Measurements from ENCODE around the gene RGR. TPM values are rescaled to one million over a fixed set of nuclear protein-coding genes. Genes with fewer than 3 reads are reported as not detected.

RGR gene
- total RNA-seq, 1 experiment from 2014 or later: not detected

DNA sequence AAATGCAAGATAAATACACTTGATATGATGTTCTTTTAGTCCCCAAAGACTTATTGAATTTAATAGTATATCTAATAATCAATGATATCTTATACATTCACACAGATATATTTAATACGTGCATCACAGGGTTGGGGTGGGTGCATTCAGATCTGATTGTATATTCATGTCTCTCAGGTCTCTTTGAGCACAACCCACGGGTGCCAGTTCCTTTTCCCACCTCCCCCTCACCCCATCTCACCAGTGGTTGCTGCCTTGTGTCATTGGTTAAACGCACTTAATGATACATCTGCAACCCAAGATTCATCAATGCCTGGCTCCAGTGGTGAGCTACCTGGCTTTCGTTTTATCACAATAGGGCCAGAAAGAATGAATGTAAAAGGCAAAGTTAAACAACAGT lies 9.8 kb upstream of the RGR start:
- BruUV-seq (replicated peaks): no TSS peak
- H3K4me3 ChIP-seq (ENCODE audit: low read depth in 2 of 2, low read length in 2 of 2): no peak overlapping the region
- DNase-seq (ENCODE audit: low read depth, low spot score) (no peak), ATAC-seq (no peak)
- H3K4me1 ChIP-seq (ENCODE audit: control insufficient read depth, insufficient read depth, low read length): no peaks in the 10 kb centered on the region
- intact Hi-C loops (cut with micrococcal nuclease; ENCODE audit: unreplicated experiment) (no loop called here), in situ Hi-C loops (cut with HindIII; ENCODE audit: low pct_unique_long_range_greater_than_20kb, low sequenced_read_pairs) (no loop called here)
- TF ChIP-seq POLR2AphosphoS5 (IDR thresholded peaks at IDR 0.05; ENCODE audit: low read depth, low read length) (no peak), SIN3A (IDR thresholded peaks at IDR 0.05; ENCODE audit: borderline replicate concordance, insufficient read depth, low read depth, low read length) (no peak), TCF7L2 (IDR thresholded peaks at IDR 0.05; ENCODE audit: low read depth, low read length) (no peak)
- TF ChIP-seq, protein P1, sequence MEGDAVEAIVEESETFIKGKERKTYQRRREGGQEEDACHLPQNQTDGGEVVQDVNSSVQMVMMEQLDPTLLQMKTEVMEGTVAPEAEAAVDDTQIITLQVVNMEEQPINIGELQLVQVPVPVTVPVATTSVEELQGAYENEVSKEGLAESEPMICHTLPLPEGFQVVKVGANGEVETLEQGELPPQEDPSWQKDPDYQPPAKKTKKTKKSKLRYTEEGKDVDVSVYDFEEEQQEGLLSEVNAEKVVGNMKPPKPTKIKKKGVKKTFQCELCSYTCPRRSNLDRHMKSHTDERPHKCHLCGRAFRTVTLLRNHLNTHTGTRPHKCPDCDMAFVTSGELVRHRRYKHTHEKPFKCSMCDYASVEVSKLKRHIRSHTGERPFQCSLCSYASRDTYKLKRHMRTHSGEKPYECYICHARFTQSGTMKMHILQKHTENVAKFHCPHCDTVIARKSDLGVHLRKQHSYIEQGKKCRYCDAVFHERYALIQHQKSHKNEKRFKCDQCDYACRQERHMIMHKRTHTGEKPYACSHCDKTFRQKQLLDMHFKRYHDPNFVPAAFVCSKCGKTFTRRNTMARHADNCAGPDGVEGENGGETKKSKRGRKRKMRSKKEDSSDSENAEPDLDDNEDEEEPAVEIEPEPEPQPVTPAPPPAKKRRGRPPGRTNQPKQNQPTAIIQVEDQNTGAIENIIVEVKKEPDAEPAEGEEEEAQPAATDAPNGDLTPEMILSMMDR (IDR thresholded peaks at IDR 0.05): no peak
- TF ChIP-seq, protein P2, sequence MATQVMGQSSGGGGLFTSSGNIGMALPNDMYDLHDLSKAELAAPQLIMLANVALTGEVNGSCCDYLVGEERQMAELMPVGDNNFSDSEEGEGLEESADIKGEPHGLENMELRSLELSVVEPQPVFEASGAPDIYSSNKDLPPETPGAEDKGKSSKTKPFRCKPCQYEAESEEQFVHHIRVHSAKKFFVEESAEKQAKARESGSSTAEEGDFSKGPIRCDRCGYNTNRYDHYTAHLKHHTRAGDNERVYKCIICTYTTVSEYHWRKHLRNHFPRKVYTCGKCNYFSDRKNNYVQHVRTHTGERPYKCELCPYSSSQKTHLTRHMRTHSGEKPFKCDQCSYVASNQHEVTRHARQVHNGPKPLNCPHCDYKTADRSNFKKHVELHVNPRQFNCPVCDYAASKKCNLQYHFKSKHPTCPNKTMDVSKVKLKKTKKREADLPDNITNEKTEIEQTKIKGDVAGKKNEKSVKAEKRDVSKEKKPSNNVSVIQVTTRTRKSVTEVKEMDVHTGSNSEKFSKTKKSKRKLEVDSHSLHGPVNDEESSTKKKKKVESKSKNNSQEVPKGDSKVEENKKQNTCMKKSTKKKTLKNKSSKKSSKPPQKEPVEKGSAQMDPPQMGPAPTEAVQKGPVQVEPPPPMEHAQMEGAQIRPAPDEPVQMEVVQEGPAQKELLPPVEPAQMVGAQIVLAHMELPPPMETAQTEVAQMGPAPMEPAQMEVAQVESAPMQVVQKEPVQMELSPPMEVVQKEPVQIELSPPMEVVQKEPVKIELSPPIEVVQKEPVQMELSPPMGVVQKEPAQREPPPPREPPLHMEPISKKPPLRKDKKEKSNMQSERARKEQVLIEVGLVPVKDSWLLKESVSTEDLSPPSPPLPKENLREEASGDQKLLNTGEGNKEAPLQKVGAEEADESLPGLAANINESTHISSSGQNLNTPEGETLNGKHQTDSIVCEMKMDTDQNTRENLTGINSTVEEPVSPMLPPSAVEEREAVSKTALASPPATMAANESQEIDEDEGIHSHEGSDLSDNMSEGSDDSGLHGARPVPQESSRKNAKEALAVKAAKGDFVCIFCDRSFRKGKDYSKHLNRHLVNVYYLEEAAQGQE (IDR thresholded peaks at IDR 0.05; ENCODE audit: insufficient read depth in 1 of 2, low read depth in 2 of 2, low read length in 1 of 2): no peak
- peaks cover 12% of the 10 kb centered on the region; the same call in 1 of the 2 replicates for H3K27me3 ChIP-seq (ENCODE audit: control insufficient read depth, insufficient read depth, low read length)
- ChIA-PET POLR2A (no interaction called here), CTCF (no interaction called here)
- no peak overlapping the region for H3K27ac ChIP-seq (ENCODE audit: low read length)
- no peaks in the 10 kb centered on the region for H3K9me3 ChIP-seq (ENCODE audit: control insufficient read depth, insufficient read depth, low read depth, low read length)
- H3K36me3 ChIP-seq (ENCODE audit: control insufficient read depth, insufficient read depth, low read length): no peaks in the 10 kb centered on the region

DNA sequence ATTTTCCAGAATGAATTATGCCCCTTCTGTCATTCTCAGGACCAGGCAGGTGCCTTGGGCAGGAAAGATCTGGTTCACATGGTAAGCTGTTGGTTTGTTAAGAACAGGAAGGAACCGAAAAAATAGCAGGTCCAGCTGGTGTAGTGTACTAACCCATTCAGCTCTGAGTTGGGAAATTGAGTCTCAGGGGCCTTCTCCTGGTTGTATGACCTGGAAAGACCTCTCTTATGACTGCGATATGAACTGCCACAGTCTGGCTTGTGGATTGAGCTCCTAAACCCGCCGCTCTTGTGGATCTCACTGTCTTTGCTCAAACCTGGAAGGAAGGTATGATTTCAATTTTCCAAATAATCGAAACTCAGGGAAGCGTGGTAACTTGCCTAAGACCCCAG lies 8.1 kb upstream of the RGR start:
- TF ChIP-seq, protein P2 (IDR thresholded peaks at IDR 0.05; ENCODE audit: insufficient read depth in 1 of 2, low read depth in 2 of 2, low read length in 1 of 2): no peak
- no peak for TF ChIP-seq POLR2AphosphoS5 (IDR thresholded peaks at IDR 0.05; ENCODE audit: low read depth, low read length)
- TF ChIP-seq, protein P1 (IDR thresholded peaks at IDR 0.05): no peak
- TF ChIP-seq SIN3A (IDR thresholded peaks at IDR 0.05; ENCODE audit: borderline replicate concordance, insufficient read depth, low read depth, low read length): no peak
- no peak for TF ChIP-seq TCF7L2 (IDR thresholded peaks at IDR 0.05; ENCODE audit: low read depth, low read length)
- no peak for DNase-seq (ENCODE audit: low read depth, low spot score)
- Histone ChIP-seq H3K27ac (ENCODE audit: low read length) (no peak overlapping the region), H3K4me3 (ENCODE audit: low read depth in 2 of 2, low read length in 2 of 2) (no peak overlapping the region), H3K9me3 (ENCODE audit: control insufficient read depth, insufficient read depth, low read depth, low read length) (no peaks in the 10 kb centered on the region), H3K36me3 (ENCODE audit: control insufficient read depth, insufficient read depth, low read length) (no peaks in the 10 kb centered on the region), H3K27me3 (ENCODE audit: control insufficient read depth, insufficient read depth, low read length) (peaks cover 9% of the 10 kb centered on the region; the same call in 1 of the 2 replicates), H3K4me1 (ENCODE audit: control insufficient read depth, insufficient read depth, low read length) (no peaks in the 10 kb centered on the region)
- no TSS peak for BruUV-seq (replicated peaks)
- intact Hi-C loops (cut with micrococcal nuclease; ENCODE audit: unreplicated experiment): no loop called here
- in situ Hi-C loops (cut with HindIII; ENCODE audit: low pct_unique_long_range_greater_than_20kb, low sequenced_read_pairs): no loop called here
- ATAC-seq: no peak
- CTCF ChIA-PET: interaction anchor here (0.6 to 1.1 kb wide), 2 partner anchors 13 to 32 kb away, joined by 3 to 8 read pairs; no protein-coding TSS in a partner anchor
- POLR2A ChIA-PET: no interaction called here
